ENCODE measurements around the gene SAV1.

The SAV1 gene

DNA sequence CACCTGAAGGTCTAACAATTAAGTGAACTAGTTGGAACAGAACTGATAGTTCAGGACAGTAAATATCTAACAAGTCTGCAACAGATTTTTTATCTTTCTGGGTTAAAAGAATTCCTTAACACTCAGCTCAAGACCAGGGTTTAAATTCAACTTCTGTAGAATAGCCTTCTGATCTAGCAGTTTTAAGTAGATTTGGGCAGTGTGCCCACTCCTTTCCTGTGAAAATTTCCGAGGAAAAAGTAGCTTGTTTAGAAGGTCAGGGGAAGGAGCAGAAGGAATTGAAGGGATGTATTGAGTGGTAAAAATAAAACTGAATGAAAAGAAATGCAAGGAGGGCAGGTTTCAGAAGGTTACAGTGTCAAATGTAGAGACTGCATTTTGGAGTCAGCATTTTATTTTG is 62.3 kb downstream of the SAV1 start:
- DNase-seq = no peak

DNA sequence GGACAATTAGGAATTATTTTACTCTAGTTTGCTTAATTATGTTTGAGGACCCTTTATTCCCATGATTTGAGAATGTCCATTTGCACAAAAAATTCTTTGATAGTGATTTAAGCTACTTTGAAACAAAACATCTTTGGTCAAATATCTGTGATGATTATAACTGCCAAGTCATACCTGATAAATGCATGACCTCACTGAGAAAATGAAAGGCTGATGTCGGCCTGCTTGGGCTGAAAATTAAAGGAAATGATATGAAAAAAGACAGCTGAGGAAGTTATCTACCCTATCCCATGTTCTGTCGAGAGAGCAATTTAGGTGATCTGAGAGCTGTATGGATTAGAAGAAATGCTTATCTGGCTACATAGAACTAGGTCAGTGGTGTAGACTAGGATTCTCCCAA is 64.5 kb downstream of the SAV1 start:
- no peak for DNase-seq

DNA sequence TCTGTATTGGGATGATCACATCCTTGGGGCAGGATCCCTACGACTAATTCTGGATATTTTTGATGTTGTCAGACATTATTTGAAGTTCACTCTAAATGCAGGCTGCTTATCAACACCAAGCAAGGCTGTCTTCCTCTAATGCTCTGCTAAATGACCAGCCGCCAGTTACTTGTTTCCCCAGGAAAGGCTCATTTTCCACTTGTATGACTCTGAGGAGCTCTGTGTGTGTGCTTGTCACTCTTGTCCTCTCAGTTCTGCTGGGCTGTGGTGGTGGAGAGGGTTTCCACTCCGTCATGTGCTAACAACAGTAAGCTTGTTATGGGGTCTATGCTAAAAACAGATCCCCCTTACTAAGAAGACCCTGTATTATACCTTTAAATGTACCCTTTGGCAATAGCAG is 66.1 kb downstream of the SAV1 start:
- DNase-seq = no peak

DNA sequence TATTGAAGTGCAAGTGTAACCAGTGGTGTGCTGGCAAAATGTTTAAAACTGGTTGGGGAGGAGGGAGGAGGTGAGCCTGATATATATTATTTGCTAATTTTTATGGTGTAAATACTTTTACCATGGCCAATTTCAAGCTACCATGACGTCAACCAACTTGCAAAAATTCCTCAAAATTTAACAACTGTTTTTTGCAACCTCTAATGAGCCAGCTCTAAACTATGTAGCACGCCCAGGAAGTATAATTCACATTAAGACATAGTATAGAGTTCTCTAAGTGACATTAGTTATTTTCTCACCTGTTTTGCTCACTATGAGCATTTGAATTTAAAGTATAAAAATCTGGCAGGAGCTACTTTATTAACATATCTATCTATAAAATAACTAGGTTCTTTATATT is 66.7 kb downstream of the SAV1 start:
- no peak for DNase-seq

DNA sequence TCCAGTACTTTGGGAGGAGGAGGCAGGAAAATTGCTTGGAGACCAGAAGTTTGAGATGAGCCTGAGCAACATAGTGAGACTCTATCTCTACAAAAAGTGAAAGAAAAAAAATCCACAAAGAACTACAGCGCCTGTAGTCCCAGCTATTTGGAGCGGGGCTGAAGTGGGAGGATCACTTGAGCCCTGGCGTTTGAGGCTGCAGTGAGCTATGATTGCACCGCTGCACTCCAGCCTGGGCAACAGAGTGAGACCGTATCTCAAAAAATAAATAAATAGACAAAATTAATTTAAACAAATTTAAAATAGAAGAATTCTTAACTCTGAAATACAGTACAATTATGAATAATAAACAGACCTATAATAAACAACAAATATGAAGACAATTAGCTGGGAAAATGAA is 67.3 kb downstream of the SAV1 start:
- DNase-seq = no peak

DNA sequence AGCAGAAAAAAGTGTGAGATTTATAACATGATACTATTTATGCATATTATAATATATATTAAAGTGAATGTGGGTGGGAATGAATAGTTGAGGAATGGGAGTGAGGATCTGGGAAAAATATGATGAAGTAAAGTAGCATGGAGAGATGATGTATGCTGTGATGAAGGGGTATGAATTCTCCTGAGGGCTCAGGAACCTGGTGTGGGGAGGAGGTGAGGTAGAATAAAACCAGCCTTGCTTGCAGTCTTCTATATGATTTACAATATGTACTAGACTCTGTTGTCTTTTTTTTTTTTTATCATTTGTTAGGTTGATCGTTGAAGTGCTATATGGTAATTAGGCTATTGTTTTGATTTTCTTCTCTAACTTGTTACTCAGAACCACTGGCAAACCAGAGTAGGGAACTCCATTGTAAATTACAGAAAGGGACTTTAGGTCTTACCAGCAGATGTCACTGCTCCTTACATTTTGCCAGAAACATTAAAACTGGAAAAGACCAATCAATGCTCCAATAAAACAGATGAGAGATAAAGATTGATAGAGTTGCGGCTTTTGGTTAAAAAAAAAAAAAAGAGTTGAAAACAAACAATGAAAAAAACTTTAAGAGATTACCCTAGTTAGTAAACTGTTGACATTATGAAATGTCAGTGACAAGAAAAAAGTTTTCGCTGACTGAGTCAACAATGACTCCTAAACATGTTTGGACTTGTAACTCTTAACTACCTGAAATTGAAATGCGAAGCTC is 68.2 kb downstream of the SAV1 start:
- DNase-seq = no peak

DNA sequence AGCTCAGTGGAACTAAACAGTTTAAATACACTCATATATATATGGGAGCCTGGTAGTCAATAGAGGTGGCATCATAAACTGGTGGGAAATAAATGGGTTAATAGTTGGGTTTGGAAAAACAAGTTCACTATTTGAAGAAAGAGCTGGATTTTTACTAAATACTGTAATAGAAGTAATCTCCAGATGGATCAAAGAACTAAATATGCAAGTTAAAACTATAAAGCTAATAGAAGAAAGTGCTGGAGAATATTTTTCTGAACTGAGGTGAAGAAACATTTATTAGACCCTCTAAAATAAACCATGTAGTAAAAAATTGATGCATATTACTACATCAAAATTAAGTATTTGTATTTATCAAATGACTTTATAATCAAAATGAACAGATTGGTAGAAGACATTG is 69.3 kb downstream of the SAV1 start:
- DNase-seq = no peak

DNA sequence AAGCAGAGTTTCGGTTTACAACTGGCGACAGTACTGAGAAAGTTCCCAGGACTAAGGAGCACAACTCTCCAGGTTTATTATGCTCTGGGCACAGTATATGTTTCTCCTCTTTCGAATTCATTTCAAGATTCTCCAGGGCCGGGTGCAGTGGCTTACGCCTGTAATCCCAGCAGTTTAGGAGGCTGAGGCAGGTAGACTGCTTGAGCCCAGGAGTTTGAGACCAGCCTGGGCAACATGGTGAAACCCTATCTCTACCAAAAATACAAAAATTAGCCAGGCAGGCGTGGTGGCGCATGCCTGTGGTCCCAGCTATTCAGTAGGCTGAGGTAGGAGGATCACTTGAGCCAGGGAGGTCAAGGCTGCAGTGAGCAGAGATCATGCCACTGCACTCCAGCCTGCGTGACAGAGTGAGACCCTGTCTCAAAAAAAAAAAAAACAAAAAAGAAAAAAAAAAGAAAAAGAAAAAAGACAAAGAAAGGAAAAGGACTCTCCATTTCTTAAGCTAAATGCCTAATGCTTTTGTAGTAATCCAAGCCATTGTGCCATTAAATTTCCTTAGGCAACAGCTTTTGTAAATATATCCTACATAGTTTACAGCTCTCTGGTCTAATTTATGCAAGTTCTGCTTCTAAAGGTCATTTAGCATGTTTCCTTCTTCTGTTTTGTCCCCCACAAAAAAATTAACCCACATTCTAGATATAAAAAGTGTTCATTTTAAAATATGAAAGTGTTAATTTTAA is 73.4 kb downstream of the SAV1 start:
- no peak for DNase-seq

DNA sequence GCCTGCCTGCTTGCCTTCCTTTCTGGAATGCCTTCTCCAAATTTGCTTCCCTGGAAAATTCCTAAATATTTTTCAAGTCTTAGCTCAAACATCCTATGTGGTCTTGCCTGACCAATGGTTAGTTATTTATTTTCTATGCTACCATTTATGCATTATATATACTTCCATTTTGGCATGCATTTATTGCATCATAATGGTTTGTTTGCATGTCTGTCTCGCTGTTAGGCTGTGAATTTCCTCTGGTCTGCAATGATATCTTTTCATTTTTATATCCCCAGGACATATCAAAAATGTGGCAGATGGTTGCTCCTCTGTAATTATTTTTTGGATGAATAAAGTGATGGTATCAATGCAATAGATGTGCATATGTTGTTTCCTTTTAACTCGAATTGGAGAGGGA is 77.6 kb downstream of the SAV1 start:
- DNase-seq = no peak

Measured in NCI-H446 treated with DMSO at 0.1 percent for 48 hours (cell line).